ENCODE data around the gene TBCA. TPM values are rescaled to one million over a fixed set of nuclear protein-coding genes. Genes with fewer than 3 reads are reported as not detected.

The TBCA gene
- total and polyA plus RNA-seq, 2 of the 13 experiments (the other 11 are each of a cell fraction or from before 2014, with no cell fraction given), result 93.8 to 309 TPM

DNA sequence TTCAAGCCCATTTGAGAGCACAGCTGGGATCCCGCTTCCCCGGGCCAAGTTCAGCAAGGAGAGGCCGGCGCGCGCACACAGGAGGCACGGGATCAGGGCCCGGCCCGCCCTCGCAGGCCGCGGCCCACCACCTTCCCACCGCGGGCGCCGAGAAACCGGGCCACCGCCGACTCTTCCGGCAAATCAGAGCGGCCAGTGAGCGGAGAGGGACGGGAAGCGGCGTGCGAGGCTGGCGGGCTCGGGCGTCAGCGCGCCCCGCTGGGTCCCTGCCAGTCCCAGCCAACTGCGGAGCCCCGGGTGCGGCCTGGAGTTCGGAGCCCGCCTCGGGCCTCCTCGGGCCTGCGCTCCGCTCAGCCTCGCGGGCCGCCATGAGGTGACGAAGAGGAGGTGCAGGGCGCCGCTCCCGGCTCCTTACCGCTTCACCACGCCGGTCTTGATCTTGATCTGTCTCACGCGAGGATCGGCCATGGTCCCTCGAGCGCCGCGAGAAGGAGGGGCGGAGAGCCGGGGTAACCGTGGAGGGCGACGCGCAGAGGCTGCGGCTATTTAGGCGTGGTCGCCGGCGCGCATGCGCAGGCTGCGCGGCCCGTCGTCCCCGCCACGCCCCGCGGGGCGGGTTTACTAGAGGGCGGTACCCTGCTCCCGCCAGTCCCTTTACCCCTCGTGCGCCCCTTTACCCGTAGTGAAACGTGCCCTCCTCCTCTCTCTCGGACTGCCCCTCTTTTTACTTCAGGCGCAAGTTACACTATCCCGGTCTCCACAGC is at the start of gene TBCA (continued):
- TF ChIP-seq, protein P1, sequence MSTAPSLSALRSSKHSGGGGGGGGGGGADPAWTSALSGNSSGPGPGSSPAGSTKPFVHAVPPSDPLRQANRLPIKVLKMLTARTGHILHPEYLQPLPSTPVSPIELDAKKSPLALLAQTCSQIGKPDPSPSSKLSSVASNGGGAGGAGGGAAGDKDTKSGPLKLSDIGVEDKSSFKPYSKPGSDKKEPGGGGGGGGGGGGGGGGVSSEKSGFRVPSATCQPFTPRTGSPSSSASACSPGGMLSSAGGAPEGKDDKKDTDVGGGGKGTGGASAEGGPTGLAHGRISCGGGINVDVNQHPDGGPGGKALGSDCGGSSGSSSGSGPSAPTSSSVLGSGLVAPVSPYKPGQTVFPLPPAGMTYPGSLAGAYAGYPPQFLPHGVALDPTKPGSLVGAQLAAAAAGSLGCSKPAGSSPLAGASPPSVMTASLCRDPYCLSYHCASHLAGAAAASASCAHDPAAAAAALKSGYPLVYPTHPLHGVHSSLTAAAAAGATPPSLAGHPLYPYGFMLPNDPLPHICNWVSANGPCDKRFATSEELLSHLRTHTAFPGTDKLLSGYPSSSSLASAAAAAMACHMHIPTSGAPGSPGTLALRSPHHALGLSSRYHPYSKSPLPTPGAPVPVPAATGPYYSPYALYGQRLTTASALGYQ (CRISPR knock-in tag; IDR thresholded peaks at IDR 0.05), result 0 out of 2 replicates have a peak, but pooled peaks have one; percentile 62
- TF ChIP-seq HMG20A (CRISPR knock-in tag; IDR thresholded peaks at IDR 0.05; ENCODE audit: borderline replicate concordance) (no peak), ZIK1 (CRISPR knock-in tag; IDR thresholded peaks at IDR 0.05; ENCODE audit: borderline replicate concordance, low read depth) (peak; percentile 91; the same call in 1 of the 2 replicates), ZEB1 (IDR thresholded peaks at IDR 0.05; ENCODE audit: insufficient replicate concordance, low read depth) (no peak), ZSCAN20 (CRISPR knock-in tag; IDR thresholded peaks at IDR 0.05; ENCODE audit: borderline replicate concordance) (0 out of 2 replicates have a peak, but pooled peaks have one; percentile 50), ZNF549 (CRISPR knock-in tag; IDR thresholded peaks at IDR 0.05) (peak; percentile 19; the same call in 1 of the 2 replicates), KDM5B (CRISPR knock-in tag; IDR thresholded peaks at IDR 0.05; ENCODE audit: borderline replicate concordance) (peak; percentile 90), NCOA5 (CRISPR knock-in tag; IDR thresholded peaks at IDR 0.05) (no peak), NAIF1 (CRISPR knock-in tag; IDR thresholded peaks at IDR 0.05; ENCODE audit: borderline replicate concordance) (no peak; the same call in 1 of the 2 replicates), ZKSCAN5 (CRISPR knock-in tag; IDR thresholded peaks at IDR 0.05) (no peak), RBM22 (optimal IDR thresholded peaks at IDR 0.05; ENCODE audit: low read length) (no peak), EP300 (IDR thresholded peaks at IDR 0.05; ENCODE audit: low read depth in 2 of 2, low read length in 2 of 2) (no peak), EP300 (CRISPR knock-in tag; IDR thresholded peaks at IDR 0.05; ENCODE audit: borderline replicate concordance) (no peak), ATF7-NPFF (CRISPR knock-in tag; IDR thresholded peaks at IDR 0.05; ENCODE audit: low read depth) (peak; percentile 79; the same call in 1 of the 2 replicates), SP5 (CRISPR knock-in tag; IDR thresholded peaks at IDR 0.05; ENCODE audit: borderline replicate concordance, low read depth) (no peak), BHLHE40 (IDR thresholded peaks at IDR 0.05; ENCODE audit: low read length) (peak; percentile 45), JUN (CRISPR knock-in tag; IDR thresholded peaks at IDR 0.05) (no peak), NFATC3 (CRISPR knock-in tag; IDR thresholded peaks at IDR 0.05) (no peak), SP4 (CRISPR knock-in tag; IDR thresholded peaks at IDR 0.05) (peak; percentile 73), ZNF510 (CRISPR knock-in tag; IDR thresholded peaks at IDR 0.05; ENCODE audit: low read depth) (no peak)
- TF ChIP-seq, protein P2, sequence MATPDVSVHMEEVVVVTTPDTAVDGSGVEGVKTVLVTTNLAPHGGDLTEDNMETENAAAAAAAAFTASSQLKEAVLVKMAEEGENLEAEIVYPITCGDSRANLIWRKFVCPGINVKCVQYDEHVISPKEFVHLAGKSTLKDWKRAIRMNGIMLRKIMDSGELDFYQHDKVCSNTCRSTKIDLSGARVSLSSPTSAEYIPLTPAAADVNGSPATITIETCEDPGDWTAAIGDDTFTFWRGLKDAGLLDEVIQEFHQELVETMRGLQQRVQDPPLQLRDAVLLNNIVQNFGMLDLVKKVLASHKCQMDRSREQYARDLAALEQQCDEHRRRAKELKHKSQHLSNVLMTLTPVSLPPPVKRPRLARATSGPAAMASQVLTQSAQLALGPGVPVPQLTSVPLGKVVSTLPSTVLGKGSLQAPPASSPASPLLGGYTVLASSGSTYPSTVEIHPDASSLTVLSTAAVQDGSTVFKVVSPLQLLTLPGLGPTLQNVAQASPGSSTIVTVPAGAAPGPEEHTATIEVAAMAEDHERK (CRISPR knock-in tag; IDR thresholded peaks at IDR 0.05; ENCODE audit: low read depth), result no peak
- TF ChIP-seq, protein P3, sequence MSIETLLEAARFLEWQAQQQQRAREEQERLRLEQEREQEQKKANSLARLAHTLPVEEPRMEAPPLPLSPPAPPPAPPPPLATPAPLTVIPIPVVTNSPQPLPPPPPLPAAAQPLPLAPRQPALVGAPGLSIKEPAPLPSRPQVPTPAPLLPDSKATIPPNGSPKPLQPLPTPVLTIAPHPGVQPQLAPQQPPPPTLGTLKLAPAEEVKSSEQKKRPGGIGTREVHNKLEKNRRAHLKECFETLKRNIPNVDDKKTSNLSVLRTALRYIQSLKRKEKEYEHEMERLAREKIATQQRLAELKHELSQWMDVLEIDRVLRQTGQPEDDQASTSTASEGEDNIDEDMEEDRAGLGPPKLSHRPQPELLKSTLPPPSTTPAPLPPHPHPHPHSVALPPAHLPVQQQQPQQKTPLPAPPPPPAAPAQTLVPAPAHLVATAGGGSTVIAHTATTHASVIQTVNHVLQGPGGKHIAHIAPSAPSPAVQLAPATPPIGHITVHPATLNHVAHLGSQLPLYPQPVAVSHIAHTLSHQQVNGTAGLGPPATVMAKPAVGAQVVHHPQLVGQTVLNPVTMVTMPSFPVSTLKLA (IDR thresholded peaks at IDR 0.05), result no peak; the same call in 1 of the 2 replicates
- TF ChIP-seq, protein P4, sequence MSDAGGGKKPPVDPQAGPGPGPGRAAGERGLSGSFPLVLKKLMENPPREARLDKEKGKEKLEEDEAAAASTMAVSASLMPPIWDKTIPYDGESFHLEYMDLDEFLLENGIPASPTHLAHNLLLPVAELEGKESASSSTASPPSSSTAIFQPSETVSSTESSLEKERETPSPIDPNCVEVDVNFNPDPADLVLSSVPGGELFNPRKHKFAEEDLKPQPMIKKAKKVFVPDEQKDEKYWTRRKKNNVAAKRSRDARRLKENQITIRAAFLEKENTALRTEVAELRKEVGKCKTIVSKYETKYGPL (CRISPR knock-in tag; IDR thresholded peaks at IDR 0.05), result no peak
- TF ChIP-seq, protein P5, sequence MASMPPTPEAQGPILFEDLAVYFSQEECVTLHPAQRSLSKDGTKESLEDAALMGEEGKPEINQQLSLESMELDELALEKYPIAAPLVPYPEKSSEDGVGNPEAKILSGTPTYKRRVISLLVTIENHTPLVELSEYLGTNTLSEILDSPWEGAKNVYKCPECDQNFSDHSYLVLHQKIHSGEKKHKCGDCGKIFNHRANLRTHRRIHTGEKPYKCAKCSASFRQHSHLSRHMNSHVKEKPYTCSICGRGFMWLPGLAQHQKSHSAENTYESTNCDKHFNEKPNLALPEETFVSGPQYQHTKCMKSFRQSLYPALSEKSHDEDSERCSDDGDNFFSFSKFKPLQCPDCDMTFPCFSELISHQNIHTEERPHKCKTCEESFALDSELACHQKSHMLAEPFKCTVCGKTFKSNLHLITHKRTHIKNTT (CRISPR knock-in tag; IDR thresholded peaks at IDR 0.05), result no peak

Data from HepG2 (cell line).